GM18526 (cell line): ENCODE results near the gene DNAH3.

Experiments used
- POLR2A ChIP-seq: IDR thresholded peaks from 3 replicates; pipeline ENCODE4 v1.6.1; 2011; ENCODE audit not compliant: insufficient read length; ENCODE audit errors: extremely low read depth

DNAH3 gene

GRCh38 chr16:20937736-20938135 is 212.9 kb downstream of the DNAH3 start:
- no peak for TF ChIP-seq POLR2A

- TF ChIP-seq POLR2A, result no peak
Observed at GRCh38 chr16:20933589-20933988, 217.1 kb downstream of the DNAH3 start.

- no peak for TF ChIP-seq POLR2A
Observed at GRCh38 chr16:20931066-20931600, 219.5 kb downstream of the DNAH3 start.

GRCh38 chr16:20930365-20930690 is 220.3 kb downstream of the DNAH3 start:
- no peak for TF ChIP-seq POLR2A

GRCh38 chr16:20928774-20929411 is 221.8 kb downstream of the DNAH3 start:
- no peak for TF ChIP-seq POLR2A

GRCh38 chr16:20925751-20926150 is 224.9 kb downstream of the DNAH3 start:
- no peak for TF ChIP-seq POLR2A

GRCh38 chr16:20923876-20924275 is 226.8 kb downstream of the DNAH3 start:
- TF ChIP-seq POLR2A, result no peak

- TF ChIP-seq POLR2A, result no peak
Observed at GRCh38 chr16:20920799-20921198, 229.8 kb downstream of the DNAH3 start.

GRCh38 chr16:20920091-20920490 is 230.6 kb downstream of the DNAH3 start:
- no peak for TF ChIP-seq POLR2A

- TF ChIP-seq POLR2A, result no peak
Observed at GRCh38 chr16:20918486-20919239, 232.0 kb downstream of the DNAH3 start.

GRCh38 chr16:20916942-20917341 is 233.7 kb downstream of the DNAH3 start:
- TF ChIP-seq POLR2A, result no peak

GRCh38 chr16:20916289-20916688 is 234.4 kb downstream of the DNAH3 start:
- no peak for TF ChIP-seq POLR2A

GRCh38 chr16:20911361-20911760 is 239.3 kb downstream of the DNAH3 start:
- no peak for TF ChIP-seq POLR2A

GRCh38 chr16:20910781-20911321 is 239.8 kb downstream of the DNAH3 start:
- TF ChIP-seq POLR2A, result no peak

- no peak for TF ChIP-seq POLR2A
Observed at GRCh38 chr16:20906341-20907255, 244.0 kb downstream of the DNAH3 start.
